Measurements from ENCODE around the gene ZNF518B. TPM values are rescaled to one million over a fixed set of nuclear protein-coding genes. Genes with fewer than 3 reads are reported as not detected.

Gene ZNF518B
- total RNA-seq, 1 donor from 2014 or later, result 52.0 TPM

DNA sequence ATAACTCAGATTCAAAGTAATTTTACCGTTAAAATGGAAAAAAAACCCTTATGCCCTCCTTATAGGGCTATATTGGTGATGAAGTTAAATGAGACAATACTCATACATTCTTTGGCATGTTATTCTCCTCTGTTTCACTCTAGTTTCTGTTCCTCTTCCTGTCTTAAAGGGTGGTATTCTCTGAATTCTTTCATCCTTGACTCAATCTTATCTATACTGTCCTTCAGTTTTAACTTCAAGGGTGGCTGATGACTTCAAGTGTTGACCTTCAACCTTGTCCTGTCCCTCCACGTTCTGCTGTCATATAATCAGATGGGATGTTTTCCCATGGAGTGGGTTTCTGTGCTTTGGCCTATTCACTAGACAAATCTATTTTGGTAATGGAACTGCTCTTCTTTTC lies 44.0 kb downstream of the ZNF518B start:
- Mint-ChIP-seq H3K4me3 (ENCODE audit: low read depth) (no peak overlapping the region), H3K9me3 (ENCODE audit: low read depth) (no peaks in the 10 kb centered on the region), H3K27me3 (no peaks in the 10 kb centered on the region), H3K27ac (no peak overlapping the region), H3K36me3 (ENCODE audit: insufficient read depth) (no peaks in the 10 kb centered on the region), H3K4me1 (ENCODE audit: low read depth) (peaks cover 1% of the 10 kb centered on the region)
- DNase-seq (ENCODE audit: low spot score, unreplicated experiment), result no peak
- TF ChIP-seq, protein P1, sequence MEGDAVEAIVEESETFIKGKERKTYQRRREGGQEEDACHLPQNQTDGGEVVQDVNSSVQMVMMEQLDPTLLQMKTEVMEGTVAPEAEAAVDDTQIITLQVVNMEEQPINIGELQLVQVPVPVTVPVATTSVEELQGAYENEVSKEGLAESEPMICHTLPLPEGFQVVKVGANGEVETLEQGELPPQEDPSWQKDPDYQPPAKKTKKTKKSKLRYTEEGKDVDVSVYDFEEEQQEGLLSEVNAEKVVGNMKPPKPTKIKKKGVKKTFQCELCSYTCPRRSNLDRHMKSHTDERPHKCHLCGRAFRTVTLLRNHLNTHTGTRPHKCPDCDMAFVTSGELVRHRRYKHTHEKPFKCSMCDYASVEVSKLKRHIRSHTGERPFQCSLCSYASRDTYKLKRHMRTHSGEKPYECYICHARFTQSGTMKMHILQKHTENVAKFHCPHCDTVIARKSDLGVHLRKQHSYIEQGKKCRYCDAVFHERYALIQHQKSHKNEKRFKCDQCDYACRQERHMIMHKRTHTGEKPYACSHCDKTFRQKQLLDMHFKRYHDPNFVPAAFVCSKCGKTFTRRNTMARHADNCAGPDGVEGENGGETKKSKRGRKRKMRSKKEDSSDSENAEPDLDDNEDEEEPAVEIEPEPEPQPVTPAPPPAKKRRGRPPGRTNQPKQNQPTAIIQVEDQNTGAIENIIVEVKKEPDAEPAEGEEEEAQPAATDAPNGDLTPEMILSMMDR (IDR thresholded peaks at IDR 0.05; ENCODE audit: unreplicated experiment), result no peak

DNA sequence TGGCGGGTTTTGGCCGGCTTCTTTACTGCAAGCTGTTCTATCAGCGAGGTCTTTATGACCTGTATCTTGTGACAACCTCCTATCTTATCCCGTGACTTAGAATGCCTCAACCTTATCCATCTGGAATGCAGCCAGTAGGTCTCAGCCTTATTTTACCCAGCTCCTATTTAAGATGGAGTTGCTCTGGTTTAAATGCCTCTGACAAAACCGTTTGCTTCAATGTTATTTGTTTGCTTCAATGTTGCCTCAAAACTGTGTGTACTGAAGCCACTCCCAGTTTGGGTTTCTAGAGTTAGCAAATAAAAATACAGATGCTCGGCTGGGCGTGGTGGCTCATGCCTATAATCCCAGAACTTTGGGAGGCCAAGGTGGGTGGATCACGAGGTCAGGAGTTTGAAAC lies 51.6 kb downstream of the ZNF518B start:
- TF ChIP-seq, protein P1 (IDR thresholded peaks at IDR 0.05; ENCODE audit: unreplicated experiment), result no peak
- Mint-ChIP-seq H3K27ac (no peak overlapping the region), H3K4me1 (ENCODE audit: low read depth) (peaks cover 3% of the 10 kb centered on the region), H3K27me3 (no peaks in the 10 kb centered on the region), H3K4me3 (ENCODE audit: low read depth) (no peak overlapping the region), H3K36me3 (ENCODE audit: insufficient read depth) (no peaks in the 10 kb centered on the region), H3K9me3 (ENCODE audit: low read depth) (no peaks in the 10 kb centered on the region)
- DNase-seq (ENCODE audit: low spot score, unreplicated experiment), result no peak

DNA sequence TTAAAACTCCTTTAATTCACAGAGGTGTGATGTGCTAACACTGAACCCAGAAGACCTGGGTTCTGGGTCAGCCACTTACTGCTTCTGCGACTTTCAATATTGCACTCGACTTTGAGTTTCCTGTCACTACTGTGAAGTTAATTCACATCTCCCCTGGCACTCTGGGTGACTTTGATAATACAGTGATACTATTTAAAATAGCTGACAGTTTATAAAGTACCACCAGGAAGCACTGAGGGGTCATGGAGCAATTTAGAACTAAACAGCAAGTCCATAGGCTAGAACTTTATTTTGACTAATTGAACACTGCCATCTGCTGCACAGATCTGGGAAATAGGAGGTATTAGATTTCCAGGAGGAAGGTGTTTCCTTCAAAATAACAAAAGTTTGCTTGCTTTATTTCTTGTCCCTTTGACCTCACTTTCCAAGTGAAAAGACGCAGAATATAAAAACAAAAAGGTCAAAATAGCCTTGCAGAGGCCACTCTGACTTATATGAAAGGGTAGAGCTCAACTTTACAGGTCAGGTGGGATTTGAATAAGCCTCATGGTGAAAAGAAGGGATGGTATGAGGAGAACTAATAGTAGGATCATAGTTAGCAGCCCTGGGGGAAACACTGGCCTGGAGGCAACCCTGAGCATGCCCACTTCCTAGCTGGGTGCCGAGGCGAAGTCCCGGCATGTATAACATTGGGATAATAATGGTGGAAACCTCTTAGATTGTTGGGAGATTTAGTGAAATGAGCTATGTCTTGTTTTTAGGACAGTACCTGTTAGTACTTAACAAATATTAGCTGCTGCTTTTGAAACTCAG lies 53.4 kb downstream of the ZNF518B start:
- no peak overlapping the region for H3K27ac Mint-ChIP-seq
- H3K4me3 Mint-ChIP-seq (ENCODE audit: low read depth), result no peak overlapping the region
- H3K27me3 Mint-ChIP-seq, result no peaks in the 10 kb centered on the region
- H3K36me3 Mint-ChIP-seq (ENCODE audit: insufficient read depth), result no peaks in the 10 kb centered on the region
- peaks cover 3% of the 10 kb centered on the region for H3K4me1 Mint-ChIP-seq (ENCODE audit: low read depth)
- TF ChIP-seq, protein P1 (IDR thresholded peaks at IDR 0.05; ENCODE audit: unreplicated experiment), result peak; percentile 66
- no peaks in the 10 kb centered on the region for H3K9me3 Mint-ChIP-seq (ENCODE audit: low read depth)
- no peak for DNase-seq (ENCODE audit: low spot score, unreplicated experiment)

DNA sequence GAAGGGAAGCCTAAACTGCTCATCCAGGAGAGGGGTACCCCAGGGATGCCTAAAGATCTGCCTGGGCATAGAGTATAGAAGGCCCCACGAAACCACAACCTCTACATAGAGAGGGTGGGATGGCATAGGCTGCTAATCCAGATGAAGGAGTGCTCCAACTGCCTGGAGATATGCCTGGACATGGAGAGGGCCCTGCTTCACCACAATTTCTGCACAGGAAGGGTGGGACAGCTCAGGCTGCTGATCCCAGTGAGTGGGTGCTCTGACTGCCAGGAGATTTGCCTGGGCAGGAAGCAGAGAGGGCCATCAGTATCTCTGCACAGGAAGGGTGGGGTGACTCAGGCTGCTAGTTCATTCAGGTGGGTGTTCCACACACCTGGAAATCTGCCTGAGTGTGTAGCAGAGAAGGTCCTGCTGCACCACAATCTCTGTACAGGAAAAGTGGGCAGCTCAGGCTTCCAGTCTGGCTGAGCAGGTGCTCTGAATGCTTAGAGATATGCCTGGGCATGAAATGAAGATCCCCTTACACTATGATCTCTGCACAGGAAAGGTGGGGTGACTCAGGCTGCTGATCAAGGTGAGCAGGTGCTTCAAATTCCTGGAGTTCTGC lies 61.1 kb downstream of the ZNF518B start:
- H3K36me3 Mint-ChIP-seq (ENCODE audit: insufficient read depth), result no peaks in the 10 kb centered on the region
- H3K27ac Mint-ChIP-seq, result no peak overlapping the region
- no peak for DNase-seq (ENCODE audit: low spot score, unreplicated experiment)
- no peaks in the 10 kb centered on the region for H3K4me1 Mint-ChIP-seq (ENCODE audit: low read depth)
- peaks cover 2% of the 10 kb centered on the region for H3K9me3 Mint-ChIP-seq (ENCODE audit: low read depth)
- H3K27me3 Mint-ChIP-seq, result no peaks in the 10 kb centered on the region
- TF ChIP-seq, protein P1 (IDR thresholded peaks at IDR 0.05; ENCODE audit: unreplicated experiment), result no peak
- no peak overlapping the region for H3K4me3 Mint-ChIP-seq (ENCODE audit: low read depth)

Other genes starting within 250 kb of the ZNF518B start
- not detected in 2 replicates for gene CLNK, start 227.3 kb upstream of the ZNF518B start, total RNA-seq